Measurements from ENCODE around the gene CHRND.
"Not testable (repeated sequence)": the region's sequence is repeated elsewhere in the genome, so short reads cannot be mapped to it uniquely, and the experiment has no call there.

Gene CHRND

DNA sequence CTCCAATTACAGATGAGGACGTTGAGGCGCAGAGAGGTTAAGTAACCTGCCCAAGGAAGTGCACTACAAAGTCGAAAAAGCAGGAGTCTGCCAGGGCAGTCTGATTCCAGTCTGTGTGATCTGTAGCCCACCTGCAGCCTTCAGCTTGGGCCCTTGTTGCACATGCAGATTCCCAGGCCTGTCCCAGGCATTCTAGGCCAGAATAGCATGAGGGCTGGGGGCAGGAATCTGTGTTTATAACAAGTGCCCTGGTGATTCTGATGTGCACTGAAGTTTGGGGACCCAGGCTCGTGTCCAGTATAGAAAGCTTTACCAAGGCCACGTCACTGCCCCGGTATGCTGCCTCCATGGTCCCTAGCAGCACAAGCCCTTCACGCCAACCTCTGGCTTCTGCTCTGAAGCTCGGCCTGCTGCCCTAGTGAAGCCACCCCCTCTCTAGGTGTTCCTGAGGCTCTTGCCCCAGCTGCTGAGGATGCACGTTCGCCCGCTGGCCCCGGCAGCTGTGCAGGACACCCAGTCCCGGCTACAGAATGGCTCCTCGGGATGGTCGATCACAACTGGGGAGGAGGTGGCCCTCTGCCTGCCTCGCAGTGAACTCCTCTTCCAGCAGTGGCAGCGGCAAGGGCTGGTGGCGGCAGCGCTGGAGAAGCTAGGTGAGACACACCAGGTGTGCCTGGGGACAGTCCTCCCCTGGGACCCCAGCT lies 18.1 kb downstream of the CHRND start:
- DNase-seq = no peak

DNA sequence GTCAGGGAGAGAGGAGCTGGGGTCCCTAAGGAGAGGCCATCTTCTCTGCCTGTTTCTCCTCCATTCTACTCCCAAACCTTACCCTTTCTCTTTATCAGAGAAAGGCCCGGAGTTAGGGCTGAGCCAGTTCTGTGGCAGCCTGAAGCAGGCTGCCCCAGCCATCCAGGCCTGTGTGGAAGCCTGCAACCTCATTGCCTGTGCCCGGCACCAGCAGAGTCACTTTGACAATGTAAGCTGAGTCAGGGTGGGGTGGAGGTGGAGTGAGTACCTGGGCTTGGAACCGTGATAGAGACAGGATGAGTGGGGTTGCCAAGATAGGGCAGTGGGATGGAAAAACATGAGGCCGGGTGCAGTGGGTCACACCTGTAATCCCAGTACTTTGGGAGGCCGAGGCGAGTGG lies 18.7 kb downstream of the CHRND start:
- DNase-seq = no peak

DNA sequence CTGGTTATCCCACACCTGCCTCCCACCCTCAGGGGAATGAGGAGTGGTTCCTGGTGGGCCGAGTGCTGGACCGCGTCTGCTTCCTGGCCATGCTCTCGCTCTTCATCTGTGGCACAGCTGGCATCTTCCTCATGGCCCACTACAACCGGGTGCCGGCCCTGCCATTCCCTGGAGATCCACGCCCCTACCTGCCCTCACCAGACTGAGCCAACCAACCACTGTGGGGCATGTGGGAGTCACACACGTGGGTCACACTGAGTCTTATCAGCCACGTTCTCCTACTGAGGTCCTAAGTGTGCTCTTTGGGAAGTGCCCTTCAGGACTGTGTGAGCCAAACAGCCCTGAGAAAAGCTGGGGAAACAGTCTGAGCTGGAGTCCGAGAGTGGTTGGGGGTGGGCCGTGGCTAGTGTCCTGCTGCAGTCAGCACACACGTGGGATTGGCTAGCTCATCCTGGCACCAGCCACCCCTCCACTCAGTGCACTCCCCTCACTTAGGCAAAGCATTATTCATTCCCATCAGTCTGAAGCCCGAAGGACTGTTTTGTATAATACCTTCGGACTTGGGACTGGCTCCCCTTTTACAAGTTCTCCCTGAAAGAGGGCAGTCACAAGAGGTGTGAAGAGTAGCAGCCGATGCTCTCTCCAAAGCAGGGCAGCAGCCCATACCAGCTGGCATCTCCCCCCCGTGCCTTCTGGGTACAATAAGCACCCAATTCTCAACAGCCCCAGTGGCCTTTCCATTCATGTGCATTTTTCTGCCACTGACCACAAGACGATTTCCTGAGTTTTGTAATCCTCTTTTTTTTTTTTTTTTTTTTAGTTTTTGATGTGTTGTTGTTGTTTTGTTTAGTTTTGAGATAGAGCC lies 19.8 kb downstream of the CHRND start:
- no peak for DNase-seq

DNA sequence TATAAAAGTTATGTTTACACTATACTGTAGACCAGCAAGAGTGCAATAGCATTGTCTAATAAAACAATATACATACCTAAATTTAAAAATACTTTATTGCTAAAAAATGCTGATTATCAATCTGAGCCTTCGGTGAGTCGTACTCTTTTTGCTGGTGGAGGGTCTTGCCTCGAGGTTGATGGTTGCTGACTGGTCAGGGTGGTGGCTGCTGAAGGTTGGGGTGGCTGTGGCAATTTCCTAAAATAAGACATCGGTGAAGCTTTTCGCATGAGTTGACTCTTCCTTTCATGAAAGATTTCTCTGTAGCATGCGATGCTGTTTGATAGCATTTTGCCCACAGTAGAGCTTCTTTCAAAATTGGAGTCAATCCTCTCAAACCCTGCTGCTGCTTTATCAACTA lies 22.0 kb downstream of the CHRND start:
- no peak for DNase-seq

DNA sequence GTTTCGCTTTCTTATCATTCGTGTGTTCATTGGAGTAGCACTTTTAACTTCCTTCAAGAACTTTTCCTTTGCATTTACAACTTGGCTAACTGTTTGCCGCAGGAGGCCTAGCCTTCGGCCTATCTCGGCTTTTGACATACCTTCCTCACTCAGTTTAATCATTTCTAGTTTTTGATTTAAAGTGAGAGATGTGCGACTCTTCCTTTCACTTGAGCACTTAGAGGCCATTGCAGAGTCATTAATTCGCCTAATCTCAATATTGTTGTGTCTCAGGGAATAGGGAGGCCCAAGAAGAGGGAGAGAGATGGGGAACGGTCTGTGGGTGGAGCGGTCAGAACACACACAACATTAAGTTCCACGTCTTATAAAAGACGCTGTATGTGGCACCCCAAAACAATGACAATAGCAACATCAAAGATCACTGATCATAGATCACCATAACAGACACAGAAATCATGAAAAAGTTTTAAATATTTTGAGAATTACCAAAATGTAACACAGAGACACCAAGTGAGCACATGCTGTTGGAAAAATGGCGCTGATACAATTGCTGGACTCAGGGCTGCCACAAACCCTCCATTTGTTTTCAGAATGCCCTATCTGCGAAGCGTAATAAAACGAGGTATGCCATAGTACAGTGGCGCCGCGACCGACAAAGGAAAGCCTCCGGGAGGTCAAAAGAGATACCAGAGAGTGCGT lies 23.8 kb downstream of the CHRND start:
- DNase-seq = no peak

DNA sequence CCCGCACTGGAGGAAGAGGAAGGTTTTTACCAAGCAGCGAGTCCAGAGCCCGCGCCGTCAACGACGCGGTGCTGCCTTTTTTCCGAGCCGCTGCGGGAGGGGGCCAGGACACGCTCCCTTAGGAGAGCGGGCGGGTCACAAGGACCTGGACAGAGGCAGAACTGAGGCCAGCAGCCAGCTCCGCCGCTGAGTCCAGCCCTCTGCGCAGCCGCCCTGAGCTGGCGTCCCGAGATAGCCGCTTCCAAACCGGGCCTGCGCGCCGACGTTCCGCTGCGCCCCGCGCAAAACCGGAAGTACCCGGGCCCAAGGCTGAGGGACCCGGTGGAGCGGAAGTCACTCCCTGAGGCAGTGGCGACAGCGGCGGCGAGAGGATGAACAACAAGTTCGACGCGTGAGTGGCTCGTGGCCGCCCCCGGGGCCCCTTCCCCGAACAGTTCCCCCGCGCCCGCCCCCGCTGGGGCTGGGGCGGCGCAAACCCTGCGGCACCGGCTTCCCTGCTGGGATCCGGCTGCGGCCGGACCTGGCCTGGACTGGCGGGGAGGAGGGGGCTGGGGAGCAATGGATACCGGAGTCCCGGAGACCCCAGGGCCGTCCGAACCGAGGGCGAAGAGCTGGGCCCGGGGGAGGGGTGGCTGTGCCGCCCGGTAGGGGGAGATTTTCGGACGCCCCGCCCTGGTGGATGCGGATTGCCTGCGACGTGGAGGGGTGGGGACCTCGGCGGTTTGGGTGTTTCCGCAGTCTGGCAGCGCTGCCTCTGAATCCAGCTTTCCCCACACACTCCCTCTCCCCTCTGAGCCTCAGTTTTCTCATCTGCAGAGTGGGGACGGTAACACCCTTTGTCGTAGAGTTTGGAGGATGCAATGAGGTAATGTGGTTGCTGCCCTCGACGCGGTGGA lies 24.6 kb downstream of the CHRND start, which contains the start of the genes EIF4E2 and TIGD1:
TSS of gene EIF4E2 (plus strand) at position 336 of the 896 bp plus-strand sequence. CDS start at position 372, 36 bp downstream.
TSS of gene TIGD1 (minus strand) at position 204 of the 896 bp plus-strand sequence. CDS start 675 bp downstream, outside the sequence.
- DNase-seq = peak; percentile 91

DNA sequence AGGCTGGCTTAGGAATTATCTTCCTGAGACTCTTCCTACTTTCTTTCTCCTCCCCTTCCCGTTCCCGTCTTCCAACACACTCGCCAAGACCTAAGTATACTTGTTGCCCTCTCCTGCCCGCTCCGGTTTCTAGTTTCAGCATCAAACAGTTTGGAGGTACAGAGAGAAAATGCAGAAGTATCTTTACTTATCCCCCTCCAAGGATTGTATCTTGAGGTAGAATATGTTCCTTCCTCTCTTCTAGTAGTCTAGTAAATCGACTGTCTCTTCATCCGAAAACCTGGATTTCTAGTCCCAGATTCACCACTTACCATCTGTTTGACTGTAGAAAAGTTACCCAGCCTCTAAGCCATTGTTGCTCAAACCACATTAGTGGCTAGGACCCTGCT lies 25.3 kb downstream of the CHRND start:
- DNase-seq = no peak

DNA sequence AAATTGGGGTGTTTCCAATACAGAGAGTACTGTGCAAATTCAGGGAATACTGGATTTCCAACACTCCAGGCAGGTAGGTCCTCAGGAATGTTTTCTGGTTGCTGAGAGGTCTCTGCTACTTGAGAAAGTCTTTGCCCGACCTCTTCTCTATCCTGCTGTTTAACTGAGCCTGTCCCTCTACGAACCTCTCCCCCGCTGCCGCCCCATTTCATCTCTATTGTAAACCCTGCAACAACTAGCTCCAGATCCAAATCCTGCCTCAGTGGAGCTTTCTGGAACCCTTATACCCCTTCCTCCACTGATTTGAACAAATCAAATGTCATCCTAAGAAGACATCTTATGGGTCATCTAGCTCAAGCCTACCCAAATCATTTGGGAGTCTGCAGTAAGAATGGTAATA lies 25.8 kb downstream of the CHRND start:
- DNase-seq = no peak

DNA sequence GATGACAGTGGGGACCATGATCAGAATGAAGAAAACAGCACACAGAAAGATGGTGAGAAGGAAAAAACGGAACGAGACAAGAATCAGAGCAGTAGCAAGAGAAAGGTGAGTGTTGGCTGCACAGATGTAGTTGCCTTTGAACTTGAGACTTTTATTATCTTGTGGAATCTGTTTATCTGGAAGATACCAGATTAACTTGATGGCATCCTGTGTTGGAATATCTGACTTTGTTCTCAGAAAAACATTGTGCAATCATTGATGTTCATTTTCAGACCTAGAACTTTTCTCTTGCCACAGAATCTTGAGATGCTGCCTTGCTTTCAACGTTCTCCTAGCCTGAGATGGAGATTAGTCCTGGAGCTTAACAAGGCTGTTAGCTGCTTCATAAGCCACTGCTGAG lies 30.5 kb downstream of the CHRND start:
- DNase-seq = no peak

DNA sequence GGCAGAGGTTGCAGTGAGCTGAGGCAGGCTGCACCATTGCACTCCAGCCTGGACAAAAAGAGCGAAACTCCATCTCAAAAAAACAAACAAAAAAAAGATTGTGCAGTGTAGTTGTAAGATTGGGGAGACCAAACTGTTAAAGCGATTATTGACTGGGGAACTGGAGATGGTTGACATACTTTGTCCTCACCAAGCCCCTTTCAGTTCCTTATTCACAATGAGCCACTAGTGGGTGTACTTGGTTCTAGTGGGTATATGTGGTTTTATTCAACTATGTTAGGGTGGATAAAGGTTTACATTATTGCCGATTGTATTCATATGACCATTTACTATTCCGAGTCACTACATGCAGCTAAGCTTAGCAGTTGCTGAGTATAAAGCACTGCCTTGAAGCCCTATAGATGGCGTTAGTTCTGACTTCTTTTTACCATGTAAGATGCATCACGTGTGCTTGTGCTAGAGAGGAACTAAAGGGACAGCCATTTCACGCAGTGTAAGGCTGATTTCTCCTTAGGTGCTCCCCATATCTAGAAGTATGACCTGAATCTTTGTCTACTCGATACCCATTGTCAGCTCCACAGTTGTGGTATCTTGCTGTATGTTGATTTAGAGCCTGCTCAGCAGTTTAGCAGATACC lies 36.7 kb downstream of the CHRND start:
- no peak for DNase-seq

DNA sequence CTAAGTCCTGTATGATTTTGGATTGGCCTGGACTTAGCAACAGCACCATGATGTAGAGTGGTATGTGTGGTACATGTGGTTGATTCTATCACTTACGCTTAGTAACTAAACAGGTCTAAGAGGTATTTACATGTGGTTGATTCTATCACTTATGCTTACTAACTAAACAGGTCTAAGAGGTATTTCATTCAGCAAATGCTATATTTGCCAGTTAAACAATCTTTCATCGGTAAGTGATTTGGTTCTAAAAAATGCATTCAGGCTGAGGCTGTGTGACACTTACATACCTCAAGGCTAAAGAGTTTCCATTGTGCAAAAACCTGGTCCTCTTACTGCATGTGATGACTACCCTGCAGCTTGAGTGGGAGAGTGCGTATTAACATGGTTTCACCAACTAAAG lies 37.6 kb downstream of the CHRND start:
- DNase-seq = no peak

DNA sequence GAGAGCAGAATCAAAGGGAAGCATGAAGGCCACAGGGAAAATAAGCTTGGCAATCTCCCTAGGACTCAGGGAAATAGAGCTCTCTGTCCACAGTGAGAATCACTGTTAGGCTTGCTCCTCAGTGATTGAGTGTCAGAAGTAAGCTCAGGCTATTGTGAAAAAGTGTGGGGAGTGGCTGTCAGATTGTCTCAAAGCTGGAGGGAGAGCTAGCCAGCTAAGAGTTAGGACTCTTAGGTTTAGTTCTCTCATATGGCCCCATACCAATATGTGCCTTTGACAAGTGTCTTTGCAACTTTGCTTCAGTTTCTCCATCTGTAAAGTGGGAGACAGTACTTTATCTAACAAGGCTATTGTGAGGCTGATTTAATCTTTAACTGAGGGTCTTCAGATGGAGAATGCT lies 41.8 kb downstream of the CHRND start:
- DNase-seq = no peak

DNA sequence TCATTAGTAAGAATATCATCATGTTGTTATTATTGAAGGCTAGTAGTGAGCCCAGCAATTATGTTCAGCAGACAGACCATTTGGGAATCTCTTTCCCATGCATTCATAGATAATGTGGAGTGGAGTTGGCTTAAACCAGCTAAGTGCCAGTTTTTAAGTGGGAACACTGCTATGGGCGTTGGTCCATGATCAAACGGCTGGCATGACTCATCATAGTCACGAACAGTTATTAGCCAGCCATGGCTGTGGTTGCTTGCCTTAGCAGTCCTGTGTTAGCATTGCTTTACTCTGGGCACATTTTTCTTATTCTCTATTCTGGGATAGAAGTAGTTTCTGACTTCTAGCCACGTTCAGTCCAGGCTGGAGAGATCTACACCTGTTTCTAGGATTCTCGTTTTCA lies 42.2 kb downstream of the CHRND start:
- DNase-seq = no peak

DNA sequence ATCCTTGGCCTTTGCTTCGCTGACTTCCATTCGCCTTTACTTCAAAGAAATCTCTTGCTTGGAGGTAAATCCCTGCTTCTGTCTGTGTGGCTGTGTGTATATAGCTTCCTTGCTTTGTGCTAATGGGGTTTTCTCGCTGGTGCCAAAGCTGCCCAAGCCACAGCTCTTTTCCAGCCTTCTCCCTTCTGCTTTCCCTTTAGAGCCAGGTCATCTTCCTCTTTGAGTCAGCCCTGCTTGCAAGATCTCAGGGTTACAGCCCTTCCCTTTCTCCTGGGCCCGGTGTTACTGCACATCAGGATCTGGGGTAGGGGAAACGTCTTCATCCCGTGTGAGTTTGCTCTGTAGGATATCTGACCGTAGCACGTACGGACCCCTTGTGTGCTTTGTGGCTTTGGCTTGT lies 43.6 kb downstream of the CHRND start:
- DNase-seq = no peak

DNA sequence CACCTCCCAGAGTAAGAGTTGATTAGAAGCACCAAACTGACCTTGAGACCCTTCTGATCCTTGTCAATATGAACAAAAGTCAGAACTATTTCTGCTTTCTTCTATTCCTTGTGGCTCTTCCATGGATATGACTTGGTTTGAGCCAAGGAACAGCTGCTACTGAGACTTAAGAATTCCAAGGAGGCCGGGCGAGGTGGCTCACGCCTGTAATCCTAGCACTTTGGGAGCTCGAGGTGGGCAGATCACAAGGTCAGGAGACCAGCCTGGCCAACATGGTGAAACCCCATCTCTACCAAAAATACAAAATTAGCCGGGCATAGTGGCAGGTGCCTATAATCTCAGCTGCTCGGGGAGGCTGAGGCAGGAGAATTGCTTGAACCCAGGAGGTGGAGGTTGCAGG lies 44.5 kb downstream of the CHRND start:
- DNase-seq = not testable (repeated sequence)

DNA sequence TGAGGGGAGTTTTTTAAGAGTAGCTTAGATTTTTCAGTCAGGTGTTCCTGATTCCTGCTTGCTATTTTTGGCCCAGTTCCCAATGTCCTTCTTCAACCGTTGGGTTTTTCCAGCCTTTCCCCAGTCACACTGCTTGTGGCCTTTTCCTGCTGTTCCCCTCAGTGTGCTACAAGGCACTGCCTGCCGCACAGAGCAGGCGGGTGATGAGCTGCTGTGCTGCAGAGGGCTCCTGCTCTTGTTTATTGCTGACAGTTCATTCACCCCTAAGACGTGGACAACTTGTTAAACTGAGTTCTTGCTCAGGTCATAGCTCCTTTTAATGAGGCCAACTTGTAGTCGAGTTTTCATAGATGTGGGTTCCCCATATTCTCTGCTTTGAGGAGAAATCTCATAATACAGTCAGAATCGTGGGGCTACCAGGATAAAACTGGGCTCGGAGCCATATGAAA lies 45.1 kb downstream of the CHRND start:
- DNase-seq = no peak

DNA sequence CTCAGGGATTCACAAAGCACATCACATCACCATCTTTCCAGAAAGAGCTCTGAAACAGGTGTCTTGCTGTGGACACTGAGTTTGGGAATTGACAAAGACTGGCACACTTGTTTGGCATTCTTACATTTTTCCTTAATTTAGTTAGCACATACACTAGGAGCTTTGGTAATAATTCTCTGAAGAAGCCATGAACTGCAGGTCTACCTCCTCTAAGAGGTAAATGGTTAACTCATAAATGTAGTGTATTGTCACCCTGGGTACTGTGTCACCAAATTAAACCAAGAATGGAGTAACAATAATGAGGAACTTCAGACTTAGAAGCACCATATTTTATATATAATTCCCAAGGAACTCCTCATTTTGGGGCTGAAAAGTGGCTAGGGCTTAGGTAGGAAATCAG lies 47.1 kb downstream of the CHRND start:
- no peak for DNase-seq

DNA sequence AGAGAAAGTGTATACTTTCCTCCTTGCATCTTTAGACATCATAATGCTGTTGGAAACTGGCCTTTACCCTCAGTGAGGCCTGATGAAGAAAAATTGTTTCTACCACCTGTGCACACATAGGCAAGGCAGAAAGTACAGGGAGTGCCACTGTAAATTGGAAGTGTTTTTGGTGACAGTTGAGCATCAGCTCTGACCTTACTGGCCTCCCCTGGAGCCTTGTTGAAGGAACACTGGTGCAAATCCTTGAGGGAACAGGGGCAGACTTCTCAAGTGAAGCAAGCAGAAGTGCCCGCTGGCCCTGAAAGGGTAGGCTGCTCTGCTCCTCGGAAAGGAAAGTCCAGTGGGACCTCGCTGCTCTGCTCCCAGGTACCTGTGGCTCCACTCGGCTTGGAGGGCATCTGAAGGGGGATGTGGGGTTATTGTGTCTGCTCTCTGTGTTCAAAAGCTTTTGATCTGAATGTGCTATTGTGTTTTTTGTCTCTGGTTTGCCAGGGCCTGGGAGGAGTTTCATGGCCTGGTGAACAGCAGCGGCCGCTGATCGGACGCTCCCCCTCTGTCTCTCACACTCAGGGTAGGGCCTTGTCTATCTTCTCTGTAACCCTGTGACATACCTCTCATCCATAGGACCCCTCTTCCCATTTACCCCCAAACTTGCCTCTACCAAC lies 47.9 kb downstream of the CHRND start:
- DNase-seq = no peak

DNA sequence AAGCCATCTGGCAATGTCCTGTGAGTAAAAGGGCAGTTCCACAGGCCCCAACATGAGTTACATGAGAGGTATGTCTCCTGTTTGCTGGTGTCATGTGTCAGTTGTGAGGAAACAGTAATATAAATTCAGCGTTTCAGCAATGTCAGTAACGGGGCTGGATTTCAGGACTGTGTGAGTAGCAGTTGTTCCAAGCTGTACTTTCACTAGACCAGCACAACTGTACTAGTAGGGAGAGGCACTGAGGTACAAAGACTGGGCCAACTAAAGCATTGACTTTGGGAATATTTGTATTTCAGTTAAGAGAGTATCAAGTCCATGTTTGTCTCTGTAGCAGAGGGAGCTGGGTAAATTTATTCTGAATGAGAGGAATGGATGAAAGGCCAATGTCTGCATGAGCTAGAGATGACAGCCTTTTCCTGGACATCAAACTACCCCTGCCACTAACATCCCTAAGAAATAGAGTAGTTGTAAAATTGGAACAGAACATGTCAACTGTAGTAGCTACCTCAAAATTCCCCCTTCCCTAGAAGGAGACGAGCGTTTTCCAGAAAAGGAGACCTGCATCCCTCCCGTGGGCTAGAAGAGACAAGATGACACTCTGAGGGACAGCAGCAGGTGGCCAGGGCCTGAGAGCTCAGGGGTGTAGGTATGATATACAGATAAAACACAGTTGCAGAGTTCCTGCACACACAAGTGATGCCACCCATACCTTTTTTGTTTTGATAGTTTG lies 48.9 kb downstream of the CHRND start:
- no peak for DNase-seq

DNA sequence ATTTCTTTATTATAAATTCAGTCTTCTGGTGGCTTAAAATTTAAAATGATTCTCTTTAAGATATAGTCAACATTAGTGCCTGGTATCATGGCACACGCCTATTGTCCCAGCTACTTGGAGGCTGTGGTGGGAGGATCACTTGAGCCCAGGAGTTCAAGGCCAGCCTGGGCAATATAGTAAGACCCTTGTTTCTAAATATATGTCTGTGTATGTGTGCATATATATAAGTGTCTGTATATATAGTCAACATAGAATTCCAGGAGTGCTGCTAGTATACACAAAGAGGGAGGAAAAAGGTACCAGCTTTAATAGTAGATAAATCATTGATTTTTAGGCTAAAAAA lies 49.4 kb downstream of the CHRND start:
- no peak for DNase-seq

DNA sequence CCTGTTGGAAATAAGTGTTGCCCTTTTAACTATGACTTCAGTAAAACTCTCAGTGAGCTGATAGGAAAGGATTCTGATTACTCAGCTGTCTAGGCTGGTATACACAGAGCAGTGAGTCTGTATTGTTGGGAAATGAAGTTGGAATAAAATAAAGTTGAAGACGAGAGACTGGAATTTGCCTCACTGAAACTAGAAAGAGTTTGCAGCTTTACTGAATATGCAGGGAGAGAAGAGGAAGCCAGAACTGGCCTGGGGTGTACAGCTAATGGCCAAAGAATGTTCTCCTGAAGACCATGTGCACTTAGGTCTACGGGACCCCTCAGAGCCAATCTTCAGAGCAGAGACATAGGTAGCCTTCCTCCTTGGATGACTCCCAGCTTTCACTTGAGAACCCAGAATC lies 51.0 kb downstream of the CHRND start:
- no peak for DNase-seq

Measured in RPMI8226 (cell line).